GM18526 (cell line): ENCODE results near the gene GPR34.

Experiments
- POLR2A ChIP-seq: IDR thresholded peaks from 3 replicates; pipeline ENCODE4 v1.6.1; 2011; ENCODE audit not compliant: insufficient read length; ENCODE audit errors: extremely low read depth

Gene GPR34

DNA sequence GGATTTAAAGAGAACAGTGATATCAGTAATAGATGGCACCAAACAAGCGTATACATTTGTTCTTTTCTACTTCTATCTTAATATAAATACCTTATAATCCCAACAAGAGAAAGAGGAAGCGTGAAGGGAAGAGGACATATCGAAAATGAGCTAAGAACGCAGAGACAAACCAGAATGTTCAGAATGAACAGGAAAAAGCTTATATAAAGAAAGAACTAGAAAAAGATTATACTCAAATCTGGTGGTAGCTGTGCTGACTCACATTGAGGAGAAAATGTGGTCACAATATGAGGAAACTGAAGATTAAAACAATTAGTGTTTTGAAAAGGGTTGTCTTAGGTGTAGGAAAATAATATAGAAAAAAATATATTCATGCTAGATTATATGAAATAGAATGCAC, 2.0 kb upstream of the GPR34 start:
- TF ChIP-seq POLR2A: no peak

GRCh38 chrX:41688156-41688555, 617 bp upstream of the GPR34 start:
- TF ChIP-seq POLR2A: no peak

GRCh38 chrX:41689711-41690110, 938 bp downstream of the GPR34 start:
- TF ChIP-seq POLR2A: no peak

GRCh38 chrX:41692162-41692749, 3.5 kb downstream of the GPR34 start:
- TF ChIP-seq POLR2A: no peak

DNA sequence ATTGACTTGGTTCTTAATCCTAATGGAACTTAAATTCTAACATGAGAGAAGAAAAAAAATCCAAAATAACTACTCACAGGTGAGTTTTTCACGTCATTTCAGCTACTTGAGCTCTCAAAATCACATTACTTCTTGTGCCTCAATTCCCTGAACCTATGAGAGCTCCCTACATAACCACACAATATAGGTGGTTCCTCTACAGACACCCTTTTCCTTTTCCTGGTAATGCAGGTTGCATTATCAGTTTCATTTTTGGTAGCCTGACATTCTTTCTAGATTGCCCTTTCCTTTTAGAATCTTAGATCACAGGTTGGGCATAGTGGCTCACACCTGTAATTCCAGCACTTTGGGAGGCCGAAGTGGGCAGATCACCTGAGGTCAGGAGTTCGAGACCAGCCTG, 4.3 kb downstream of the GPR34 start:
- TF ChIP-seq POLR2A: no peak

- TF ChIP-seq POLR2A: no peak
Observed at GRCh38 chrX:41695426-41695825, 6.7 kb downstream of the GPR34 start.

DNA sequence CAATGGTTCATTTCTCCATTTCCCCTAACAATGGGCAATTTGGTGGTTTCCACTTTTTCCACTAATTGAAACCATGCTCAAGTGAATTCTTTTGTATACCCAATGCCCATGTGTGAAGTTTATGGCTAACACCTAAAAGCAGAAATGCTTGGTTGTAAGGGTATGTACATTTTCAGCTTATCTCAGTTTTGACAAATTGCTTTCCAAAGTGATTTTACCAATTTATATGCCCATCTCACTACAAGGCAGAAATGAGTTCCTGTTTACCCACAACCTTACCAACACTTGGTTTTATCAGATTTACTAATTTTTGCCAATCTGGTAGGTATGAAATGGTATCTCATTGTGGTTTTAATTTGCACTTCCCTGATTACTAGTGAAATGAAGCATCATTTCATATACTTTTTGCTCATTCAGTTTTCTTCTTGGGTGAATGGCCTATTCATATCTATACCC, 14.8 kb downstream of the GPR34 start:
- TF ChIP-seq POLR2A: no peak

- no peak for TF ChIP-seq POLR2A
Observed at GRCh38 chrX:41705042-41705441, 16.3 kb downstream of the GPR34 start.

- no peak for TF ChIP-seq POLR2A
Observed at GRCh38 chrX:41705680-41706374, 17.1 kb downstream of the GPR34 start.

- no peak for TF ChIP-seq POLR2A
Observed at GRCh38 chrX:41707218-41707617, 18.4 kb downstream of the GPR34 start.

GRCh38 chrX:41708486-41708885, 19.7 kb downstream of the GPR34 start:
- TF ChIP-seq POLR2A: no peak

- TF ChIP-seq POLR2A: no peak
Observed at GRCh38 chrX:41711021-41711667, 22.4 kb downstream of the GPR34 start.

DNA sequence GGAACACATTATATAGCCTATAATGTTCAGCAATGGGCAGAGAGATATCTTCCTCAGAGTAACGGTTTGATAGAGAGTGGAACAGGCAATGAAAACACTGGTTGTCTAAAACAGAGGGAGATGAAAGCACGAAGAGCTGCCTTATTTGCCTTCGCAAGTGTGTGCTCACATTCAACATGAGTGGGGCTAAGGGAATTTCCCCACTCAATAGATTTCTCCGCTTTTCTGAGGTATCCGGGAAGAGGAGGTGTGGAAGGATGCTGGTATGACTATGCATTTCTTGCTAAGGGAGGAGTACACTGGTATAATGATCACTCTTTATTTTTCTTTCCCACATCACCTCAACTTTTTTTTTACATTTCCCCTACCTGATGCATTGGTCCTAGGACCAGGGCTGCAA, 27.4 kb downstream of the GPR34 start:
- TF ChIP-seq POLR2A: no peak

DNA sequence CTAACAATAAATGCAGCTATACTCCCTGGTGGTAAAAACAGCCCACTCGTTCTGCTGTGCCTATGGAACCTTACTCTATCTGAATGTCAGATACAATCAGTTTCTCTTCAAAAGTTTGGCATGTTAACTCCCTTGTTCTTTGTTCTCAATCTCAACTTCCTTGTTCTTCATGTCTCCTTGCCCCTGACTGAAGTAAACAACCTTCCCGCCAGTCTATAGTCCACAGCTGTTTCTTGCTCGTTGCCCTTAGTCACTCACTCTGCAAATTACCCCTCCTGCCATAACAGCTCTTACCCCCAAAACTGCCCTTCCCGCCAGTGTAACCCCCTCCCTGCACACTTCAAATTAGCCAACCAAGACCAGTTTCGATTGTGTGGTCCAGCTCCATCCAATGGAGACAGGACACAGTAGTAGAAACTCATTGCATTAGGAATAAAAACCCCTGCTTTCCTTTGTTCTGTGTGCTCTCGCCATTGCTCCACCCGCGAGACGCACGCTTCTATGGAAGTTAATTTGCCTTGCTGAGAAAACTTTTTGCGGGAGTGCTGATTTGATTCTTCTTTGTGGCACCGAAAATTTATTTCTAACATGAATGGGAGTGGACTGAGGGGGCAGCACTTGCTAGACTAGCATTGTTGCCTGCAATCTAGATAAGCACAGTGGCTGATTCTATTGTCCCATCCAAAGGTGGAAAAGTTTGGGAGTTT, 28.1 kb downstream of the GPR34 start:
- no peak for TF ChIP-seq POLR2A

DNA sequence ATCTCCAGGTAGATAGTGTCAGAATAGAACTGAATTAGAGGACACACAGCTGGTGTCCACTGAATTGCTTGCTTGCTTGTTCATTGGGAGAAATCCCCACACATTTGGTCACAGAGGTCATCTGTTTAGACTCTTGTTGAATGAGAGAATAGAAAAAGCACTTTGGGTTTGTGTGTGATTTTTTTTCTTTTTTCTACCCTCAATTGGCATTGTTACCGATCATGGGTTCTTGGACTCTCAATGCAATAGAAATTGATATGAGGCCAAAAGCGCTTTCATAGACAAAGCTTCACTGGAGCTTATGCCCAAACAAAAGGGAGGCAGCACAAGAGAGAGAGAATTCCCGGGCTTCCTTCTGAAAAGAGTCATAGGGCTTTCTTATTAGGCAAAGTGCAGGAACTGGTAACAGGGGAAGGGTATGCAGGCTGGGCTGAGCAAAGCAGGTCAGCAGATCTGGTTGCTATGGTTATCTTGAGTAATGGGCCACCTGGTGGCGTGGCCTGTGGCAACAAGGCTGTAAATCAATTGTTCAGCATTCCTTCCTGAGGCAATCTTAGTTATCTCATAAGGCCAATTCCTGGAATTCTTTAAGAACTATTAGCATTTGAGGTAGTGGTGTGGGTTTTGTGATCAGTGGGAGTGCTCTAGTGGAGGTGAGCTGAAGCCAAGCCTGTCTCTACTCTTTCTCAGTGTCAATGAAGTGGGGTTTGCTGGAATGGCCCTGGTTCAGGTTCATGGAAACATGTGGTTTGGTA, 29.9 kb downstream of the GPR34 start:
- TF ChIP-seq POLR2A: no peak
